Measurements from ENCODE around the gene PSPC1.
"Not testable (repeated sequence)": the region's sequence is repeated elsewhere in the genome, so short reads cannot be mapped to it uniquely, and the experiment has no call there.

PSPC1 gene

GRCh38 chr13:19763618-19764017 lies 19.1 kb downstream of the PSPC1 start:
- no peaks in the 10 kb centered on the region for H3K4me1 ChIP-seq (ENCODE audit: control insufficient read depth, insufficient read depth, low read length, poor library complexity, severe bottlenecking)
- no peak overlapping the region for H3K4me3 ChIP-seq (ENCODE audit: extremely low read depth, insufficient read depth, low read length, poor library complexity, severe bottlenecking)
- WGBS, 2 experiments (ENCODE audit: insufficient coverage in 2 of 2), result 85 to 99% methylated on average over 8 to 9 of the region's 10 CpGs
- H3K27ac ChIP-seq (ENCODE audit: low read depth, low read length, severe bottlenecking), result no peak overlapping the region
- H3K9me3 ChIP-seq (ENCODE audit: control insufficient read depth, low read length), result no peaks in the 10 kb centered on the region
- peaks cover 75% of the 10 kb centered on the region for H3K36me3 ChIP-seq (ENCODE audit: control insufficient read depth, insufficient read depth, low read length)

- H3K4me3 ChIP-seq (ENCODE audit: extremely low read depth, insufficient read depth, low read length, poor library complexity, severe bottlenecking), result no peak overlapping the region
- 100% methylated on average over 1 to 2 of the region's 5 CpGs for WGBS, 2 experiments (ENCODE audit: insufficient coverage in 2 of 2)
- no peaks in the 10 kb centered on the region for H3K9me3 ChIP-seq (ENCODE audit: control insufficient read depth, low read length)
- no peaks in the 10 kb centered on the region for H3K4me1 ChIP-seq (ENCODE audit: control insufficient read depth, insufficient read depth, low read length, poor library complexity, severe bottlenecking)
- H3K27ac ChIP-seq (ENCODE audit: low read depth, low read length, severe bottlenecking), result no peak overlapping the region
- H3K36me3 ChIP-seq (ENCODE audit: control insufficient read depth, insufficient read depth, low read length), result peaks cover 93% of the 10 kb centered on the region
Measured at GRCh38 chr13:19759669-19760068, 23.1 kb downstream of the PSPC1 start.

- Histone ChIP-seq H3K4me3 (ENCODE audit: extremely low read depth, insufficient read depth, low read length, poor library complexity, severe bottlenecking) (no peak overlapping the region), H3K27ac (ENCODE audit: low read depth, low read length, severe bottlenecking) (no peak overlapping the region), H3K9me3 (ENCODE audit: control insufficient read depth, low read length) (no peaks in the 10 kb centered on the region), H3K4me1 (ENCODE audit: control insufficient read depth, insufficient read depth, low read length, poor library complexity, severe bottlenecking) (no peaks in the 10 kb centered on the region), H3K36me3 (ENCODE audit: control insufficient read depth, insufficient read depth, low read length) (peaks cover 71% of the 10 kb centered on the region)
- 94 to 100% methylated on average over 1 to 2 of the region's 5 CpGs for WGBS, 2 experiments (ENCODE audit: insufficient coverage in 2 of 2)
Measured at GRCh38 chr13:19742643-19743042, 40.1 kb downstream of the PSPC1 start.

GRCh38 chr13:19737844-19738557 lies 44.7 kb downstream of the PSPC1 start:
- Histone ChIP-seq H3K4me1 (ENCODE audit: control insufficient read depth, insufficient read depth, low read length, poor library complexity, severe bottlenecking) (no peaks in the 10 kb centered on the region), H3K9me3 (ENCODE audit: control insufficient read depth, low read length) (no peaks in the 10 kb centered on the region), H3K36me3 (ENCODE audit: control insufficient read depth, insufficient read depth, low read length) (peaks cover 84% of the 10 kb centered on the region), H3K27ac (ENCODE audit: low read depth, low read length, severe bottlenecking) (no peak overlapping the region), H3K4me3 (ENCODE audit: extremely low read depth, insufficient read depth, low read length, poor library complexity, severe bottlenecking) (no peak overlapping the region)
- WGBS, 2 experiments (ENCODE audit: insufficient coverage in 2 of 2), result 100% methylated on average over 1 to 2 of the region's 4 CpGs

GRCh38 chr13:19726611-19727010 lies 56.1 kb downstream of the PSPC1 start:
- 100% methylated on average over 1 of the region's 1 CpG; no CpG with 5 or more reads in 1 of the 2 experiments for WGBS, 2 experiments (ENCODE audit: insufficient coverage in 2 of 2)
- H3K4me3 ChIP-seq (ENCODE audit: extremely low read depth, insufficient read depth, low read length, poor library complexity, severe bottlenecking), result no peak overlapping the region
- H3K9me3 ChIP-seq (ENCODE audit: control insufficient read depth, low read length), result no peaks in the 10 kb centered on the region
- no peaks in the 10 kb centered on the region for H3K4me1 ChIP-seq (ENCODE audit: control insufficient read depth, insufficient read depth, low read length, poor library complexity, severe bottlenecking)
- no peak overlapping the region for H3K27ac ChIP-seq (ENCODE audit: low read depth, low read length, severe bottlenecking)
- peaks cover 61% of the 10 kb centered on the region for H3K36me3 ChIP-seq (ENCODE audit: control insufficient read depth, insufficient read depth, low read length)

GRCh38 chr13:19725320-19725719 lies 57.4 kb downstream of the PSPC1 start:
- no peaks in the 10 kb centered on the region for H3K9me3 ChIP-seq (ENCODE audit: control insufficient read depth, low read length)
- H3K4me1 ChIP-seq (ENCODE audit: control insufficient read depth, insufficient read depth, low read length, poor library complexity, severe bottlenecking), result no peaks in the 10 kb centered on the region
- 83 to 100% methylated on average over 1 to 2 of the region's 3 CpGs for WGBS, 2 experiments (ENCODE audit: insufficient coverage in 2 of 2)
- H3K36me3 ChIP-seq (ENCODE audit: control insufficient read depth, insufficient read depth, low read length), result peaks cover 48% of the 10 kb centered on the region
- H3K27ac ChIP-seq (ENCODE audit: low read depth, low read length, severe bottlenecking), result no peak overlapping the region
- no peak overlapping the region for H3K4me3 ChIP-seq (ENCODE audit: extremely low read depth, insufficient read depth, low read length, poor library complexity, severe bottlenecking)

- 100% methylated on average over 1 of the region's 2 CpGs; no CpG with 5 or more reads in 1 of the 2 experiments for WGBS, 2 experiments (ENCODE audit: insufficient coverage in 2 of 2)
- H3K4me1 ChIP-seq (ENCODE audit: control insufficient read depth, insufficient read depth, low read length, poor library complexity, severe bottlenecking), result no peaks in the 10 kb centered on the region
- H3K36me3 ChIP-seq (ENCODE audit: control insufficient read depth, insufficient read depth, low read length), result peaks cover 34% of the 10 kb centered on the region
- no peak overlapping the region for H3K27ac ChIP-seq (ENCODE audit: low read depth, low read length, severe bottlenecking)
- no peaks in the 10 kb centered on the region for H3K9me3 ChIP-seq (ENCODE audit: control insufficient read depth, low read length)
- no peak overlapping the region for H3K4me3 ChIP-seq (ENCODE audit: extremely low read depth, insufficient read depth, low read length, poor library complexity, severe bottlenecking)
Measured at GRCh38 chr13:19720039-19720438, 62.7 kb downstream of the PSPC1 start.

- Histone ChIP-seq H3K4me1 (ENCODE audit: control insufficient read depth, insufficient read depth, low read length, poor library complexity, severe bottlenecking) (no peaks in the 10 kb centered on the region), H3K27ac (ENCODE audit: low read depth, low read length, severe bottlenecking) (peak overlapping the region; percentile 39), H3K4me3 (ENCODE audit: extremely low read depth, insufficient read depth, low read length, poor library complexity, severe bottlenecking) (no peak overlapping the region), H3K9me3 (ENCODE audit: control insufficient read depth, low read length) (no peaks in the 10 kb centered on the region), H3K36me3 (ENCODE audit: control insufficient read depth, insufficient read depth, low read length) (peaks cover 16% of the 10 kb centered on the region)
- 60 to 100% methylated on average over 1 of the region's 10 CpGs for WGBS, 2 experiments (ENCODE audit: insufficient coverage in 2 of 2)
Measured at GRCh38 chr13:19713186-19713965, 69.4 kb downstream of the PSPC1 start.

- H3K4me3 ChIP-seq (ENCODE audit: extremely low read depth, insufficient read depth, low read length, poor library complexity, severe bottlenecking); H3K36me3 ChIP-seq (ENCODE audit: control insufficient read depth, insufficient read depth, low read length); H3K27ac ChIP-seq (ENCODE audit: low read depth, low read length, severe bottlenecking): not testable (repeated sequence)
Measured at GRCh38 chr13:19709782-19710181, 73.0 kb downstream of the PSPC1 start.

GRCh38 chr13:19709039-19709438 lies 73.7 kb downstream of the PSPC1 start:
- H3K27ac ChIP-seq (ENCODE audit: low read depth, low read length, severe bottlenecking); H3K4me3 ChIP-seq (ENCODE audit: extremely low read depth, insufficient read depth, low read length, poor library complexity, severe bottlenecking); H3K4me1 ChIP-seq (ENCODE audit: control insufficient read depth, insufficient read depth, low read length, poor library complexity, severe bottlenecking); H3K9me3 ChIP-seq (ENCODE audit: control insufficient read depth, low read length); H3K36me3 ChIP-seq (ENCODE audit: control insufficient read depth, insufficient read depth, low read length): not testable (repeated sequence)
- WGBS, 2 experiments (ENCODE audit: insufficient coverage in 2 of 2), result 100% methylated on average over 1 of the region's 1 CpG; no CpG with 5 or more reads in 1 of the 2 experiments

More at GRCh38 chr13:19709782-19710181, 73.0 kb downstream of the PSPC1 start:
- H3K4me1 ChIP-seq (ENCODE audit: control insufficient read depth, insufficient read depth, low read length, poor library complexity, severe bottlenecking); H3K9me3 ChIP-seq (ENCODE audit: control insufficient read depth, low read length): not testable (repeated sequence)

- H3K4me3 ChIP-seq (ENCODE audit: extremely low read depth, insufficient read depth, low read length, poor library complexity, severe bottlenecking); H3K9me3 ChIP-seq (ENCODE audit: control insufficient read depth, low read length); H3K4me1 ChIP-seq (ENCODE audit: control insufficient read depth, insufficient read depth, low read length, poor library complexity, severe bottlenecking); H3K36me3 ChIP-seq (ENCODE audit: control insufficient read depth, insufficient read depth, low read length); H3K27ac ChIP-seq (ENCODE audit: low read depth, low read length, severe bottlenecking): not testable (repeated sequence)
- 63 to 78% methylated on average over 3 to 5 of the region's 6 CpGs for WGBS, 2 experiments (ENCODE audit: insufficient coverage in 2 of 2)
Measured at GRCh38 chr13:19704256-19704655, 78.5 kb downstream of the PSPC1 start.
